Activated CD4-positive, alpha-beta memory T cell treated with anti-CD3 and anti-CD28 coated beads, Interleukin-2, amount 10 ng/mL, durations not matched to agents 7 days and 5 days (primary cell): ENCODE data around the gene EFEMP2. TPM values are rescaled to one million over a fixed set of nuclear protein-coding genes. Genes with fewer than 3 reads are reported as not detected.
"Not testable (repeated sequence)": the region's sequence is repeated elsewhere in the genome, so short reads cannot be mapped to it uniquely, and the experiment has no call there.

Experiments
- CTCF ChIA-PET: fragments of 350-600 bp; sonication (Branson Sonifier 250); formaldehyde crosslinking; loops from one replicate; lab custom pipeline; 2021; ENCODE audit warnings: antibody characterized with exemption, inconsistent platforms; lab: Charles Lee
- POLR2A ChIA-PET: fragments of 350-600 bp; sonication (Branson Sonifier 250); formaldehyde crosslinking; loops from one replicate; lab custom pipeline; 2021; ENCODE audit warnings: antibody characterized with exemption; lab: Charles Lee
- DNase-seq: peaks from one replicate; pipeline ENCODE4 v3.0.0-alpha.2; 2020
- H3K27ac Mint-ChIP-seq: one replicate; pipeline ENCODE4 v1.8.0; 2021; ENCODE audit warnings: mild to moderate bottlenecking, mixed read lengths
- H3K27me3 Mint-ChIP-seq: one replicate; pipeline ENCODE4 v1.8.0; 2021; ENCODE audit warnings: mixed read lengths
- H3K36me3 Mint-ChIP-seq: one replicate; pipeline ENCODE4 v1.8.0; 2021; ENCODE audit warnings: low read depth, mixed read lengths
- H3K4me1 Mint-ChIP-seq: one replicate; pipeline ENCODE4 v1.8.0; 2021; ENCODE audit warnings: mixed read lengths
- H3K4me3 Mint-ChIP-seq: one replicate; pipeline ENCODE4 v1.8.0; 2021; ENCODE audit warnings: mild to moderate bottlenecking, mixed read lengths
- H3K9me3 Mint-ChIP-seq: one replicate; pipeline ENCODE4 v1.8.0; 2021; ENCODE audit warnings: mixed read lengths
- total RNA-seq, 2 experiments: library from RNA; stranded (reverse); gene quantifications; one replicate each; pipeline ENCODE4 v1.2.3, GENCODE V29; 2021

Gene EFEMP2
- total RNA-seq, 2 experiments from 2014 or later = 13.8 to 14.7 TPM

- no peak overlapping the region for H3K27ac Mint-ChIP-seq
- ChIA-PET POLR2A (interaction anchor here (1.0 to 4.6 kb wide), 8 partner anchors 9 to 129 kb away, joined by 3 to 38 read pairs (median 9); partner anchors contain the start of genes AP5B1, CFL1, MUS81 and RNASEH2C), CTCF (interaction anchor here (2.6 kb wide), 1 partner anchor 10 kb away, joined by 10 read pairs; the partner anchor contains the start of gene MUS81)
- H3K4me1 Mint-ChIP-seq = peaks cover 13% of the 10 kb centered on the region
- no peak for DNase-seq
- H3K9me3 Mint-ChIP-seq = peaks cover 5% of the 10 kb centered on the region
- H3K4me3 Mint-ChIP-seq = no peak overlapping the region
- no peaks in the 10 kb centered on the region for H3K27me3 Mint-ChIP-seq
- H3K36me3 Mint-ChIP-seq = peaks cover 41% of the 10 kb centered on the region
These were observed 23.2 kb downstream of the EFEMP2 start for GRCh38 chr11:65849366-65849765.

GRCh38 chr11:65848693-65849092 lies 23.9 kb downstream of the EFEMP2 start:
- not testable (repeated sequence) for H3K4me3 Mint-ChIP-seq, H3K27me3 Mint-ChIP-seq, H3K27ac Mint-ChIP-seq, DNase-seq, H3K4me1 Mint-ChIP-seq, H3K9me3 Mint-ChIP-seq
- peaks cover 34% of the 10 kb centered on the region for H3K36me3 Mint-ChIP-seq
- ChIA-PET CTCF (interaction anchor here (0.8 to 2.6 kb wide), 2 partner anchors 11 to 36 kb away, joined by 3 to 10 read pairs; partner anchors contain the start of gene MUS81), POLR2A (interaction anchor here (0.7 to 4.6 kb wide), 5 partner anchors 9 to 128 kb away, joined by 3 to 38 read pairs (median 5); partner anchors contain the start of genes CFL1, MUS81 and RNASEH2C)

- ChIA-PET CTCF (interaction anchor here (1.0 to 1.3 kb wide), 3 partner anchors 29 to 46 kb away, joined by 4 read pairs; no protein-coding TSS in a partner anchor), POLR2A (interaction anchor here (1.2 to 2.3 kb wide), 2 partner anchors 10 to 12 kb away, joined by 3 to 13 read pairs; partner anchors contain the start of genes CFL1 and MUS81)
- no peaks in the 10 kb centered on the region for H3K27me3 Mint-ChIP-seq
- peaks cover 24% of the 10 kb centered on the region for H3K36me3 Mint-ChIP-seq
- no peak overlapping the region for H3K27ac Mint-ChIP-seq
- peaks cover 2% of the 10 kb centered on the region for H3K4me1 Mint-ChIP-seq
- H3K9me3 Mint-ChIP-seq = peaks cover 5% of the 10 kb centered on the region
- H3K4me3 Mint-ChIP-seq = no peak overlapping the region
- no peak for DNase-seq
These were observed 24.9 kb downstream of the EFEMP2 start for GRCh38 chr11:65847746-65848145.

- ChIA-PET CTCF (interaction anchor here (0.7 kb wide), 1 partner anchor 15 kb away, joined by 6 read pairs; no protein-coding TSS in a partner anchor), POLR2A (interaction anchor here (0.5 to 1.6 kb wide), 4 partner anchors 9 to 1981 kb away, joined by 3 to 4 read pairs (median 4); no protein-coding TSS in a partner anchor)
- Mint-ChIP-seq H3K9me3 (no peaks in the 10 kb centered on the region), H3K4me1 (no peaks in the 10 kb centered on the region), H3K36me3 (no peaks in the 10 kb centered on the region), H3K27me3 (no peaks in the 10 kb centered on the region), H3K27ac (no peak overlapping the region), H3K4me3 (no peak overlapping the region)
- DNase-seq = no peak
These were observed 28.2 kb downstream of the EFEMP2 start for GRCh38 chr11:65844231-65844872.

- Mint-ChIP-seq H3K4me1 (no peaks in the 10 kb centered on the region), H3K4me3 (no peak overlapping the region), H3K27ac (no peak overlapping the region), H3K9me3 (no peaks in the 10 kb centered on the region), H3K36me3 (no peaks in the 10 kb centered on the region), H3K27me3 (no peaks in the 10 kb centered on the region)
- no peak for DNase-seq
- CTCF ChIA-PET = interaction anchor here (0.7 to 0.8 kb wide), 2 partner anchors 16 to 43 kb away, joined by 3 to 6 read pairs; no protein-coding TSS in a partner anchor
- POLR2A ChIA-PET = interaction anchor here (0.5 to 2.9 kb wide), 3 partner anchors 8 to 1981 kb away, joined by 3 to 13 read pairs (median 4); no protein-coding TSS in a partner anchor
These were observed 28.8 kb downstream of the EFEMP2 start for GRCh38 chr11:65843811-65844210.

GRCh38 chr11:65842144-65842543 lies 30.5 kb downstream of the EFEMP2 start:
- CTCF ChIA-PET = no interaction called here
- H3K4me1 Mint-ChIP-seq = no peaks in the 10 kb centered on the region

GRCh38 chr11:65834202-65834601 lies 38.4 kb downstream of the EFEMP2 start:
- POLR2A ChIA-PET = interaction anchor here (0.7 to 3.8 kb wide), 8 partner anchors 17 to 168 kb away, joined by 3 to 28 read pairs (median 4); partner anchors contain the start of genes BANF1, CCDC85B, CFL1 and MUS81

More at GRCh38 chr11:65842144-65842543, 30.5 kb downstream of the EFEMP2 start:
- no peak for DNase-seq
- Mint-ChIP-seq H3K4me3 (no peak overlapping the region), H3K36me3 (no peaks in the 10 kb centered on the region), H3K27me3 (no peaks in the 10 kb centered on the region), H3K9me3 (no peaks in the 10 kb centered on the region), H3K27ac (no peak overlapping the region)
- POLR2A ChIA-PET = interaction anchor here (2.9 kb wide), 1 partner anchor 10 kb away, joined by 13 read pairs; no protein-coding TSS in a partner anchor

GRCh38 chr11:65833297-65834030 lies 39.1 kb downstream of the EFEMP2 start, which contains the start of gene SNX32:
Gene SNX32, plus strand, starts transcription at chr11:65833963. Its CDS starts 103 bp downstream, at chr11:65834066.
- peak within 1 kb of the TSS; percentile 29 for H3K27ac Mint-ChIP-seq
- H3K9me3 Mint-ChIP-seq = no peaks in the 10 kb centered on the region
- no peak within 1 kb of the TSS for H3K4me3 Mint-ChIP-seq
- DNase-seq = peak; percentile 96
- POLR2A ChIA-PET = interaction anchor here (0.7 to 3.8 kb wide), 14 partner anchors 12 to 169 kb away, joined by 3 to 28 read pairs (median 3); partner anchors contain the start of genes BANF1, CCDC85B, CFL1 and MUS81
- peaks cover 26% of the 10 kb centered on the region for H3K27me3 Mint-ChIP-seq
- H3K36me3 Mint-ChIP-seq = peaks cover 6% of the 10 kb centered on the region
- CTCF ChIA-PET = interaction anchor here (1.3 to 3.7 kb wide), 7 partner anchors 15 to 121 kb away, joined by 3 to 18 read pairs (median 8); partner anchors contain the start of genes AP5B1, FIBP, KAT5 and MUS81
- peaks cover 19% of the 10 kb centered on the region for H3K4me1 Mint-ChIP-seq

More at GRCh38 chr11:65834202-65834601, 38.4 kb downstream of the EFEMP2 start:
- H3K4me1 Mint-ChIP-seq = peaks cover 12% of the 10 kb centered on the region
- H3K36me3 Mint-ChIP-seq = peaks cover 6% of the 10 kb centered on the region
- H3K27ac Mint-ChIP-seq = no peak overlapping the region
- CTCF ChIA-PET = interaction anchor here (1.3 to 3.7 kb wide), 3 partner anchors 54 to 122 kb away, joined by 8 to 18 read pairs (median 14); partner anchors contain the start of genes AP5B1, FIBP and KAT5
- H3K4me3 Mint-ChIP-seq = no peak overlapping the region
- no peak for DNase-seq
- peaks cover 26% of the 10 kb centered on the region for H3K27me3 Mint-ChIP-seq
- H3K9me3 Mint-ChIP-seq = no peaks in the 10 kb centered on the region

GRCh38 chr11:65832231-65832630 lies 40.4 kb downstream of the EFEMP2 start:
- peaks cover 26% of the 10 kb centered on the region for H3K27me3 Mint-ChIP-seq
- POLR2A ChIA-PET = interaction anchor here (0.7 to 3.8 kb wide), 8 partner anchors 11 to 150 kb away, joined by 3 to 28 read pairs (median 4); partner anchors contain the start of genes CFL1, MUS81 and RNASEH2C
- peaks cover 29% of the 10 kb centered on the region for H3K4me1 Mint-ChIP-seq
- CTCF ChIA-PET = interaction anchor here (0.6 to 3.7 kb wide), 5 partner anchors 14 to 120 kb away, joined by 3 to 18 read pairs (median 8); partner anchors contain the start of genes AP5B1 and KAT5
- not testable (repeated sequence) for H3K9me3 Mint-ChIP-seq, H3K36me3 Mint-ChIP-seq, DNase-seq, H3K27ac Mint-ChIP-seq, H3K4me3 Mint-ChIP-seq

- POLR2A ChIA-PET = interaction anchor here (2.0 kb wide), 1 partner anchor 117 kb away, joined by 5 read pairs; the partner anchor contains the start of gene KAT5
These were observed 43.1 kb downstream of the EFEMP2 start for GRCh38 chr11:65829459-65829858.

GRCh38 chr11:65826984-65827735 lies 45.4 kb downstream of the EFEMP2 start:
- peaks cover 17% of the 10 kb centered on the region for H3K27me3 Mint-ChIP-seq
- peaks cover 25% of the 10 kb centered on the region for H3K4me1 Mint-ChIP-seq
- ChIA-PET CTCF (interaction anchor here (0.5 to 2.8 kb wide), 5 partner anchors 9 to 219 kb away, joined by 3 to 17 read pairs (median 4); partner anchors contain the start of gene AP5B1), POLR2A (interaction anchor here (1.0 to 1.7 kb wide), 5 partner anchors 23 to 51 kb away, joined by 3 read pairs; partner anchors contain the start of gene CFL1)
- no peak for DNase-seq
- H3K36me3 Mint-ChIP-seq = no peaks in the 10 kb centered on the region
- no peak overlapping the region for H3K27ac Mint-ChIP-seq
- H3K9me3 Mint-ChIP-seq = no peaks in the 10 kb centered on the region
- no peak overlapping the region for H3K4me3 Mint-ChIP-seq

More at GRCh38 chr11:65829459-65829858, 43.1 kb downstream of the EFEMP2 start:
- Mint-ChIP-seq H3K36me3 (peaks cover 6% of the 10 kb centered on the region), H3K27me3 (peaks cover 26% of the 10 kb centered on the region), H3K27ac (no peak overlapping the region), H3K4me1 (peaks cover 31% of the 10 kb centered on the region), H3K4me3 (no peak overlapping the region), H3K9me3 (no peaks in the 10 kb centered on the region)
- CTCF ChIA-PET = interaction anchor here (0.7 to 1.4 kb wide), 3 partner anchors 22 to 212 kb away, joined by 3 to 5 read pairs (median 4); no protein-coding TSS in a partner anchor
- no peak for DNase-seq
